WTC11 (cell line): ENCODE results near the gene FAM89B. TPM values are rescaled to one million over a fixed set of nuclear protein-coding genes. Genes with fewer than 3 reads are reported as not detected.
A peak's percentile ranks its signal among the peaks of the same experiment; 100 is the strongest.
"Not testable (repeated sequence)": the region's sequence is repeated elsewhere in the genome, so short reads cannot be mapped to it uniquely, and the experiment has no call there.

Source experiments
- ATAC-seq: fragments of 200-7000 bp; cut with Tn5 transposase; 2 replicates; pipeline ENCODE4 v1.10.0; 2021; ENCODE audit warnings: mild to moderate bottlenecking, moderate library complexity
- Bru-seq: library from RNA; stranded (reverse); fragments of 400-500 nt; gene quantifications from one replicate; lab custom pipeline; 2021; lab: Mats Ljungman, UMichigan
- CTCF ChIA-PET: fragments of 300-600 bp; sonication (Branson Sonifier 250); formaldehyde crosslinking; loops from one replicate; lab custom pipeline; 2021; ENCODE audit warnings: antibody characterized with exemption; lab: Charles Lee
- POLR2A ChIA-PET: fragments of 350-600 bp; sonication (Branson Sonifier 250); formaldehyde crosslinking; loops from one replicate; lab custom pipeline; 2021; ENCODE audit warnings: antibody characterized with exemption; lab: Charles Lee
- DNase-seq: peaks from one replicate; pipeline ENCODE4 v3.0.0; 2021; ENCODE audit warnings: low spot score
- H3K27ac Mint-ChIP-seq: 2 replicates; pipeline ENCODE4 v1.8.0; 2021; ENCODE audit warnings: mixed read lengths
- H3K27me3 Mint-ChIP-seq: 2 replicates; pipeline ENCODE4 v1.8.0; 2021; ENCODE audit warnings: low read depth, mild to moderate bottlenecking, moderate library complexity, mixed read lengths
- H3K36me3 Mint-ChIP-seq: 2 replicates; pipeline ENCODE4 v1.8.0; 2021; ENCODE audit warnings: mixed read lengths
- H3K4me1 Mint-ChIP-seq: 2 replicates; pipeline ENCODE4 v1.8.0; 2022; ENCODE audit warnings: mixed read lengths
- H3K4me3 Mint-ChIP-seq: 2 replicates; pipeline ENCODE4 v1.8.0; 2021; ENCODE audit warnings: mild to moderate bottlenecking, moderate library complexity, mixed read lengths
- H3K9me3 Mint-ChIP-seq: 2 replicates; pipeline ENCODE4 v1.8.0; 2021; ENCODE audit warnings: mixed read lengths
- ATF6 ChIP-seq: sonication (generic); formaldehyde crosslinking; IDR thresholded peaks from 2 replicates; pipeline ENCODE4 v1.8.1; 2023; ENCODE audit warnings: mild to moderate bottlenecking, missing genetic modification reagents
- E2F4 ChIP-seq: sonication (generic); formaldehyde crosslinking; IDR thresholded peaks from 2 replicates; pipeline ENCODE4 v1.8.1; 2022; ENCODE audit warnings: low read depth, mild to moderate bottlenecking, moderate library complexity, missing genetic modification reagents, borderline replicate concordance
- EMX1 ChIP-seq: fragments of 250-450 bp; sonication (Bioruptor Pico); IDR thresholded peaks from 2 replicates; pipeline ENCODE4 v1.8.0; 2021; ENCODE audit warnings: mild to moderate bottlenecking
- ETV6 ChIP-seq: sonication (generic); formaldehyde crosslinking; IDR thresholded peaks from 2 replicates; pipeline ENCODE4 v1.8.1; 2022; ENCODE audit warnings: mild to moderate bottlenecking, missing genetic modification reagents
- SP1 ChIP-seq: sonication (generic); formaldehyde crosslinking; conservative IDR thresholded peaks from 2 replicates; pipeline ENCODE4 v1.8.1; 2022; ENCODE audit warnings: missing genetic modification reagents
- TP53 ChIP-seq: sonication (generic); formaldehyde crosslinking; IDR thresholded peaks from 2 replicates; pipeline ENCODE4 v1.8.1; 2023; ENCODE audit warnings: mild to moderate bottlenecking, missing genetic modification reagents
- ZNF138 ChIP-seq: sonication (generic); formaldehyde crosslinking; conservative IDR thresholded peaks from 2 replicates; pipeline ENCODE4 v1.8.1; 2022; ENCODE audit warnings: mild to moderate bottlenecking, moderate library complexity, missing genetic modification reagents
- ZNF416 ChIP-seq: fragments of 250-450 bp; sonication (Bioruptor Pico); IDR thresholded peaks from 2 replicates; pipeline ENCODE4 v1.9.0; 2021; ENCODE audit warnings: mild to moderate bottlenecking, inconsistent platforms
- ZNF532 ChIP-seq: fragments of 250-450 bp; sonication (Bioruptor Pico); IDR thresholded peaks from 2 replicates; pipeline ENCODE4 v1.9.0; 2021; ENCODE audit warnings: mild to moderate bottlenecking, borderline replicate concordance
- long read RNA-seq, 3 experiments: library from RNA in 1 of 3; library from capped mRNA in 1 of 3; library from polyadenylated mRNA in 1 of 3; unstranded in 2 of 3; stranded (forward) in 1 of 3; transcript quantifications; one replicate each; pipeline ENCODE4 v2.0.0, GENCODE V29; 2021
- total RNA-seq: library from RNA; stranded (reverse); gene quantifications from 3 replicates; pipeline ENCODE4 v1.2.3, GENCODE V29; 2021
- TF ChIP-seq, protein P1 (sequence below): sonication (generic); formaldehyde crosslinking; IDR thresholded peaks from 2 replicates; pipeline ENCODE4 v1.8.0; 2022; ENCODE audit warnings: missing genetic modification reagents
- TF ChIP-seq, protein P2 (sequence below): sonication (generic); formaldehyde crosslinking; IDR thresholded peaks from 2 replicates; pipeline ENCODE4 v1.8.1; 2023; ENCODE audit warnings: mild to moderate bottlenecking, missing genetic modification reagents, moderate library complexity
- TF ChIP-seq, protein P3 (sequence below): fragments of 200-600 bp; IDR thresholded peaks from 2 replicates; pipeline ENCODE4 v1.8.0; 2022; ENCODE audit warnings: antibody characterized with exemption

FAM89B gene
- total RNA-seq (13.3 to 17.5 TPM (median 16.7 TPM) in 3 replicates), Bru-seq, nascent RNA (percentile 68 among the genes with signal in this experiment)
- long read RNA-seq, experiment 1, transcript FAM89B-202 (2 exons, 1,337 nt): minor isoform, 14 of 59 reads
- long read RNA-seq, experiment 1, transcript FAM89B-203 (2 exons, 1,263 nt): major isoform, 44 of 59 reads
- long read RNA-seq, experiment 1, partial matches to known transcripts: 0 of 59 reads
- long read RNA-seq, experiment 1, other reads (novel, unspliced or antisense): 1 of 59 reads
- long read RNA-seq, experiment 2, transcript FAM89B-203 (2 exons, 1,263 nt): major isoform, 9 of 22 reads
- long read RNA-seq, experiment 2, transcript FAM89B-202 (2 exons, 1,337 nt): major isoform, 9 of 22 reads
- long read RNA-seq, experiment 2, partial matches to known transcripts: 0 of 22 reads
- long read RNA-seq, experiment 2, other reads (novel, unspliced or antisense): 1 of 22 reads
- long read RNA-seq, experiment 3, partial matches to known transcripts: 0 of 1 reads
- long read RNA-seq, experiment 3, other reads (novel, unspliced or antisense): 1 of 1 reads

GRCh38 chr11:65572356-65573051 is at the start of gene FAM89B:
Gene FAM89B, plus strand, starts transcription at chr11:65572538. Its CDS starts 132 bp downstream, at chr11:65572670.
- peaks cover 49% of the 10 kb centered on the region for H3K4me1 Mint-ChIP-seq
- peaks cover 25% of the 10 kb centered on the region for H3K27me3 Mint-ChIP-seq
- TF ChIP-seq ZNF532 (CRISPR knock-in tag) (0 out of 2 replicates have a peak, but pooled peaks have one; percentile 37), TP53 (CRISPR knock-in tag) (peak; percentile 45; the same call in 1 of the 2 replicates), ATF6 (CRISPR knock-in tag) (no peak), EMX1 (CRISPR knock-in tag) (no peak), E2F4 (CRISPR knock-in tag) (no peak), ETV6 (0 out of 2 replicates have a peak, but pooled peaks have one; percentile 19), ZNF416 (CRISPR knock-in tag) (peak; percentile 66; the same call in 1 of the 2 replicates), SP1 (CRISPR knock-in tag) (peak; percentile 73; the same call in 1 of the 2 replicates), ZNF138 (CRISPR knock-in tag) (no peak)
- TF ChIP-seq, protein P1, sequence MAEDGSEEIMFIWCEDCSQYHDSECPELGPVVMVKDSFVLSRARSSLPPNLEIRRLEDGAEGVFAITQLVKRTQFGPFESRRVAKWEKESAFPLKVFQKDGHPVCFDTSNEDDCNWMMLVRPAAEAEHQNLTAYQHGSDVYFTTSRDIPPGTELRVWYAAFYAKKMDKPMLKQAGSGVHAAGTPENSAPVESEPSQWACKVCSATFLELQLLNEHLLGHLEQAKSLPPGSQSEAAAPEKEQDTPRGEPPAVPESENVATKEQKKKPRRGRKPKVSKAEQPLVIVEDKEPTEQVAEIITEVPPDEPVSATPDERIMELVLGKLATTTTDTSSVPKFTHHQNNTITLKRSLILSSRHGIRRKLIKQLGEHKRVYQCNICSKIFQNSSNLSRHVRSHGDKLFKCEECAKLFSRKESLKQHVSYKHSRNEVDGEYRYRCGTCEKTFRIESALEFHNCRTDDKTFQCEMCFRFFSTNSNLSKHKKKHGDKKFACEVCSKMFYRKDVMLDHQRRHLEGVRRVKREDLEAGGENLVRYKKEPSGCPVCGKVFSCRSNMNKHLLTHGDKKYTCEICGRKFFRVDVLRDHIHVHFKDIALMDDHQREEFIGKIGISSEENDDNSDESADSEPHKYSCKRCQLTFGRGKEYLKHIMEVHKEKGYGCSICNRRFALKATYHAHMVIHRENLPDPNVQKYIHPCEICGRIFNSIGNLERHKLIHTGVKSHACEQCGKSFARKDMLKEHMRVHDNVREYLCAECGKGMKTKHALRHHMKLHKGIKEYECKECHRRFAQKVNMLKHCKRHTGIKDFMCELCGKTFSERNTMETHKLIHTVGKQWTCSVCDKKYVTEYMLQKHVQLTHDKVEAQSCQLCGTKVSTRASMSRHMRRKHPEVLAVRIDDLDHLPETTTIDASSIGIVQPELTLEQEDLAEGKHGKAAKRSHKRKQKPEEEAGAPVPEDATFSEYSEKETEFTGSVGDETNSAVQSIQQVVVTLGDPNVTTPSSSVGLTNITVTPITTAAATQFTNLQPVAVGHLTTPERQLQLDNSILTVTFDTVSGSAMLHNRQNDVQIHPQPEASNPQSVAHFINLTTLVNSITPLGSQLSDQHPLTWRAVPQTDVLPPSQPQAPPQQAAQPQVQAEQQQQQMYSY: no peak
- TF ChIP-seq, protein P2, sequence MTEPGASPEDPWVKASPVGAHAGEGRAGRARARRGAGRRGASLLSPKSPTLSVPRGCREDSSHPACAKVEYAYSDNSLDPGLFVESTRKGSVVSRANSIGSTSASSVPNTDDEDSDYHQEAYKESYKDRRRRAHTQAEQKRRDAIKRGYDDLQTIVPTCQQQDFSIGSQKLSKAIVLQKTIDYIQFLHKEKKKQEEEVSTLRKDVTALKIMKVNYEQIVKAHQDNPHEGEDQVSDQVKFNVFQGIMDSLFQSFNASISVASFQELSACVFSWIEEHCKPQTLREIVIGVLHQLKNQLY (CRISPR knock-in tag): no peak
- TF ChIP-seq, protein P3, sequence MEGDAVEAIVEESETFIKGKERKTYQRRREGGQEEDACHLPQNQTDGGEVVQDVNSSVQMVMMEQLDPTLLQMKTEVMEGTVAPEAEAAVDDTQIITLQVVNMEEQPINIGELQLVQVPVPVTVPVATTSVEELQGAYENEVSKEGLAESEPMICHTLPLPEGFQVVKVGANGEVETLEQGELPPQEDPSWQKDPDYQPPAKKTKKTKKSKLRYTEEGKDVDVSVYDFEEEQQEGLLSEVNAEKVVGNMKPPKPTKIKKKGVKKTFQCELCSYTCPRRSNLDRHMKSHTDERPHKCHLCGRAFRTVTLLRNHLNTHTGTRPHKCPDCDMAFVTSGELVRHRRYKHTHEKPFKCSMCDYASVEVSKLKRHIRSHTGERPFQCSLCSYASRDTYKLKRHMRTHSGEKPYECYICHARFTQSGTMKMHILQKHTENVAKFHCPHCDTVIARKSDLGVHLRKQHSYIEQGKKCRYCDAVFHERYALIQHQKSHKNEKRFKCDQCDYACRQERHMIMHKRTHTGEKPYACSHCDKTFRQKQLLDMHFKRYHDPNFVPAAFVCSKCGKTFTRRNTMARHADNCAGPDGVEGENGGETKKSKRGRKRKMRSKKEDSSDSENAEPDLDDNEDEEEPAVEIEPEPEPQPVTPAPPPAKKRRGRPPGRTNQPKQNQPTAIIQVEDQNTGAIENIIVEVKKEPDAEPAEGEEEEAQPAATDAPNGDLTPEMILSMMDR: peak; percentile 8; the same call in 1 of the 2 replicates
- TF ChIP-seq, all 79 proteins: peak for 6
- ChIA-PET CTCF (interaction anchor here (0.6 to 6.1 kb wide), 25 partner anchors 7 to 287 kb away, joined by 3 to 270 read pairs (median 3); partner anchors contain the start of genes KCNK7, LTBP3, MALAT1 and MAP3K11), POLR2A (interaction anchor here (0.5 to 2.2 kb wide), 7 partner anchors 12 to 1285 kb away, joined by 3 to 9 read pairs (median 4); partner anchors contain the start of gene SIPA1)
- peak within 1 kb of the TSS; percentile 98 for H3K27ac Mint-ChIP-seq
- DNase-seq (peak; percentile 87), ATAC-seq (peak; percentile 26)
- 0 out of 2 replicates have a peak, but pooled peaks cover 3% of the 10 kb centered on the region for H3K36me3 Mint-ChIP-seq
- no peaks in the 10 kb centered on the region for H3K9me3 Mint-ChIP-seq
- peak within 1 kb of the TSS; percentile 99 for H3K4me3 Mint-ChIP-seq

DNA sequence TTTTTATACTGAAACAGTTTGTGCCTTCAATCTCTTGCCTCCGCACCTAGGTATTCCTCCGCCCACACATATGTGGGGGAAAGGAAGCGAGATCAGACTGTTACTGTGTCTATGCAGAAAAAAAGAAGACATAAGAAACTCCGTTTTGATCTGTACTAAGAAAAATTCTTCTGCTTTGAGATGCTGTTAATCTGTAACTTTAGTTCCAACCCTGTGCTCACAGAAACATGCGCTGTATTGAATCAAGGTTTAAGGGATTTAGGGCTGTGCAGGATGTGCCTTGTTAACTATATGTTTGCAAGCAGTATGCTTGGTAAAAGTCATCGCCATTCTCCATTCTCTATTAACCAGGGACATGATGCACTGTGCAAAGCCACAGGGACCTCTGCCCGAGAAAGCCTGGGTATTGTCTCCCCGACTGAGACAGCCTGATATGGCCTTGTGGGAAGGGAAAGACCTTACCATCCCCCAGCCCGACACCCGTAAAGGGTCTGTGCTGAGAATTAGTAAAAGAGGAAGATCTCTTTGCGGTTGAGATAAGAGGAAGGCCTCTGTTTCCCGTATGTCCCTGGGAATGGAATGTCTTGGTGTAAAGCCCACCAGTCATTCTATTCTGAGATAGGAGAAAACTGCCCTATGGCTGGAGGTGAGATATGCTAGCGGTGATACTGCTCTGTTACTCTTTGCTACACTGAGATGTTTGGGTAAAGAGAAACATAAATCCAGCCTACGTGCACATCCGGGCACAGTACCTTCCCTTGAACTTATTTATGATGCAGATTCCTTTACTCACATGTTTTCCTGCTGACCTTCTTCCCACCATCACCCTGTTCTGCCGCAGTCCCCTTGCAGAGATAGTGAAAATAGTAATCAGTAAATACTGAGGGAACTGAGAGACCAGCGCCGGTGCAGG is 49.4 kb upstream of the FAM89B start:
- H3K36me3 Mint-ChIP-seq, CTCF ChIA-PET, H3K27ac Mint-ChIP-seq, H3K4me3 Mint-ChIP-seq, POLR2A ChIA-PET, DNase-seq, H3K9me3 Mint-ChIP-seq, ATAC-seq: not testable (repeated sequence)
- H3K27me3 Mint-ChIP-seq: peaks cover 11% of the 10 kb centered on the region
- H3K4me1 Mint-ChIP-seq: peaks cover 19% of the 10 kb centered on the region
